Activated gamma-delta T cell (primary cell): ENCODE data around the gene SORL1-AS1.
"Not testable (repeated sequence)": the region's sequence is repeated elsewhere in the genome, so short reads cannot be mapped to it uniquely, and the experiment has no call there.

ENCODE experiments used
- DNase-seq: peaks from one replicate; lab custom pipeline; 2025; lab: John Stamatoyannopoulos, UW

The SORL1-AS1 gene

DNA sequence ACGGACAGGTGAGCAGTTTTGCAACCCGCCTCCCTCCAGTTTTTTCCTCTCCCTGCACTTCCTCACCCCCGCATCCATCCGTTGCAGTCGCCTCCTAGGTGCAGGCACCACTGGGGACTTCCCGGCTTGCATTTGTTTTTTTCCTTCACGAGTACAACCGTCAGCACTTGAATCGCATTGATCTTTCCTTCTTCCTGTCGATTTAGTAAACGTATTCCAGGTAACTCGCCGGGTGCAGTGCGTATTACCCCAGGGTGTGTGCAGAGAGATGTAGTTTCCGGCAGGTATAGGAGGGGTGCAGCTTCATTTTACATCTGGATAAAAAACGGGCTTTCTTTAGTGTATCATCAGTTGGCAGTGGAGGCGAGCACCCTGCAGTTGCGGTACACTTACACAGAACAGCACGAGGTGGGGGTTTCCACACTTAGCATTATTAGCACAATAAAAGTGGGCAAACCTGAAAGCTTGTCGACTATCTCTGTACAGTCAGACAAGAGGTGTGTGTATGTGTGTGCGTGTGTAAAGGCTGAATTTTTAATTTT is at the start of gene SORL1-AS1:
SORL1-AS1 (minus strand) TSS at position 359 of the 542 bp plus-strand sequence.
- no peak for DNase-seq

DNA sequence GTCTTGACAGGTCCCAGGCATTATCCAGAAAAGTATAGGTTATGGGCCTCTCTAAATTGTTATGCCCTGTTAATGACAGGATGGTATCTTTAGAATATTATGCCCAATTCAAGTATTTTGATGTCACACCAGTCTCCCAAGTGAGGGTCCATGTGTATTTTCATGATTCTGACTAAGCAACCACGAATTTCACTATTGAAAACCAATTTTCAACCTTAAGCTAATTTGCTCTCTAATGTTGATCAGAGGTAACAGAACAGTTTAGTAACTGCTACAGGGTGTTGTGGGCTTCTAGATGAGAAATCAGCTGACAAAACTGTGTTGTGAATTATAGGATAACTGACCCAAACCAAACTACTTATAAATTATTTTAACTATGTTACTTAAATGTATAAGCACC is 48.0 kb upstream of the SORL1-AS1 start:
- no peak for DNase-seq

DNA sequence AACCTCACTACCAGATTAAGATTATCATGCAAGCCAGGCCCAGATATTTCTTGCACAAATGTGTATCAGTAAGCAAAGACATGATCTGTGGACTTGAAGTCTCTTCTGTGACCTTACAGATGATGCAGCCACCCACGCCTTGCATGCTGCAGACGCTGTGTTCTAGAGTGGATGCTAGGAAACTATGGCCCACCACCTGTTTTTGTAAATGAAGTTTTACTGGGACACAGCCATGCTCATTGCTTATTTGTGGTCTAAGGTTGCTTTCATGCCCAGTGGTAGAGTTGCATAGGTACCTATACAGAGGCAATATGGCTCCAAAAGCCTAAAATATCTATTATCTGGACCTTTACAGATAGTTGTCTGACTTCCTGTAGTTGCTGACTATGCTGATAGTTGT is 47.5 kb upstream of the SORL1-AS1 start:
- no peak for DNase-seq

DNA sequence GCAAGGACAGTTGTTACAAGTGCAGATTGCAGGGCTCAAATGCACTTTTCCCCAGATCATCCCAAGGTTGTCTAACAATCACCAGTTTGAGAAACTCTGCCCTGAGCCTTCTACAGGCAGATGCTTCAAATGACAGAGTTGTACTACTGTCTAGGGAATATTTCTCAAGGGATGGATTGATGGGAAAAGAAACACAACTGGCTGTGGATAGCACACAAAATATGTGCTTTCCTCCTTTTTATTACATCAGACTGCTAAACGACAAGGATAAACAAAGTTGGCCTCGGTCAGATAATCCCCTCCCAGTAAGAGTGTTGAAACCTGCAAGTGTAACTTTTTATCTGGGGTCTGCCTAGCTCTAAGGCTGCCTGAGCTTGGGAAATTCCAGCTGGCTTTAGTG is 46.6 kb upstream of the SORL1-AS1 start:
- DNase-seq, result no peak

DNA sequence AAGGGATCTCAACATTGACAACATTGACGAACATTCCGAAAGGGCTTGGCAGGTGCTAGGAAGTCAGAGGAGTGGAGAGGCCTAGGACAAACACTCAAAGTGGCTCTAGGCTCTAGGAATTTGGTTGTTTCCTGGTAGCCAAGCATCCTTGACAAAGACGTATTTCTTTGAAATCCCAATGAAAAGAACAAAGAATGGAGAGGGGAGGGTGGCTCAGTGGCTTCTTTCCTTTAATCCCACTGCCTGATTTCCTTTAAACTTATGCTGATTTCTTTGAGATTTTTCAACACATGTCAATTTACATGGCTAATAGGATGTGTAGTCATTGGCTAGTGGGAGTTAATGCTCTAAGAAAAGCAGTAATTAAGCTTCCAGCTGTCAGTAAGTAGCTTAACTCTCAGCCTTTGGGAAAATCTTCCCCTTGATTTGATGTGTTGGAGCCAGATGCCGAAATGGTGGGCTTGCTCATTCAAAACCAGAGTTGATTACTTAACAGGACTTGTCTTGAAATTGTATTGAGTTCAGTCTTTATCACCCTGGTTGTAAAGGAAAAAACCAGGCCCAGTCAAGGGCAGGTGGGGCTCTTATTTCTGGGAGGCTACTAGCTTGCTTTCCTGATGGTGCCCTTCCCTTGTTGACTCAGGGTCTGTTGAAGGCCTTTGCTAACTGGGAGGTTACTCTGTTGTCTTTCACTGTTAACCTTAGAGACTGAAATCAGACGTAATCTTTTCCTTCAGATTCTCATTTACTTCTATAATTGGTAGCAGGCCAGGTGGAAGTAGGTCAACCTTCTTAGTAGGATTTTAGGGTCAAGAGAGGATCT is 44.6 kb upstream of the SORL1-AS1 start:
- DNase-seq, result no peak

DNA sequence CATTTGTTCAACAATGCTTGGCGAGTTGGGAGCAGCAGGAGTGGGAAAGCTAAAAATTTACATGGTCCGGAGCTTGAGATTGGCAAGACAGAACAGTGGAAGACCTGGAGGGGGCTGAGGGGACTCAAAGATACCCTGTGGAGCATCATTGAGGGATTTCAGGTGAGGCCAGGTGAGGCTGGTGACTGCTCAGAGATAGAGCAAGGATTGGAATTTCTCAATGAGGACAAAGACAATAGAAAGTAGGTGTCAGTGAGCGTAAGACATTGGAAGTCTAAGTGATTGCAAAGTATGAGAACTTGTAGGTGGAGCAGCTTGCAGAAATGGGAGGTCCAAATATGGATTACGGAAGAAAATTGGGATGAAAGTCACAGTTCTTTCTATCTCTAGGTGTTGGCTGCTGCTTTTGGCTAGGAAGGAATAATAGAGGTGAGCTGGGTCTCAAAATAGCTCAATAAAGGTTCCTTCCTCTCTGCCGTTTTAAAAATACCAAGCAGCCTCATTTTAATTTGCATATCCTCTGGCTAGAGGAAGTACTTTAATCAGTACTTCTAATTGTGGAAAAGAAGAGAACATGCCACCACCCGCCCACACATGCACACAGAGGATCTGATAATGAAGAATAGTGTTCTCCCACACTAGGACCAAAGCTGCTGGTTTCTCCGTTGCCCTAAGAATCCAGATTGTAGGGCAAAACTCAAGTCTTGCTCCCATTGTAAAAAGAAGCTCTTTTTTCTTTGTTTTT is 41.8 kb upstream of the SORL1-AS1 start:
- DNase-seq, result no peak

DNA sequence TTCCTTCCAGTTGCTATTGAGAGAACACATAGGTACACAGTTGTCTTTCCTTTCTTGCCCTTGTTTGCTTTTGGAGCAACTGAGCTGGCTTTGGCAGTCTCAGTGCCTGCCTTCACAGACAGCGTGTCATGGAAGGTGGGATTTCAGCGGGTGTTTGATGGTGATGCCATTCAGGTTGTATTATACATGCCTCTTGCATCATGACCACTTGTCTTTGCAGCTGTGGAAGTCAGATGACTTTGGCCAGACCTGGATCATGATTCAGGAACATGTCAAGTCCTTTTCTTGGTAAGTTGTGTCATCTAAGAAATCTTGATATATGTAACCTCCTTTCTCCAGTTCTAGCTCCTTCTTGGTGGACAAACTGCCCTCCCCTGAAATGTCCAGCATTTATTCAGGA is 37.1 kb upstream of the SORL1-AS1 start:
- no peak for DNase-seq

DNA sequence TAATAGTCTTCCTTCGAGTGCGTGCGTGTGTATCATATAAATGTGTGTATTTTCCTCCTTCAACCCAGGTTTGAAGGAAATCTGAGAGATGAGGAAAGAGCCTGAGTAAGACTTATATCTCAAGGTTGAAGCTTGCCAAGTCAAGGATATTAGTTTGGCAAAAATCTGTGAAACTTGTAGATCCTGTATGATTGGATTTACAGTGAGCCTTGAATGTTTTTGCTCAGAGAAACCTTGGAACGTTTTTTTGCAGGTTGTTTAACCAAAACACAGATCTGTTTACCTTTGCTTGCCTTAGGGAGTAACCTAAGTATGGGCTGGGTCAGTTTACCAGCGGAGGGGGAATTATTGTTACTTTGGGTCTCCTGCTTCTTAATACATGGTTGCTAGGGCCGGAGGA is 35.9 kb upstream of the SORL1-AS1 start:
- no peak for DNase-seq

DNA sequence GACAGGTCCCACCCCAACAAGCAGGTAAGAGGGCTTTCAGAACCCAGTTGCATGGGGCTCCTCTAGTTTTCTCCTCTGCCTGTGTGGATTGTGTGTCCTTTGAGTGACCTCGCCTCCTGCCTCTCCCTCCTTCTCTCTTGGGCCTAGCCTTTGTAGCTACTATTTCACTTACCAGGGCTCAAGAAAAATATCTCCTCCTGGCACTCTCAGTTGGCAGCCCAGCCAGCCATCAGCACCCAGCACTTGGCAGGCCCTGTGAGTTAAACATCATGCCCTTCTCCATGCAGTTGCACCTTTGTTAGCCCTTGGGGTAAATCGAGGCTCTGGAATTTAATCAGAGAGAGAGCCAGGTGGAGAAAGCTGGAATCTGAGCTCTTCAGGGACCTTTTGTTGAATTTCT is 35.4 kb upstream of the SORL1-AS1 start:
- DNase-seq, result no peak

DNA sequence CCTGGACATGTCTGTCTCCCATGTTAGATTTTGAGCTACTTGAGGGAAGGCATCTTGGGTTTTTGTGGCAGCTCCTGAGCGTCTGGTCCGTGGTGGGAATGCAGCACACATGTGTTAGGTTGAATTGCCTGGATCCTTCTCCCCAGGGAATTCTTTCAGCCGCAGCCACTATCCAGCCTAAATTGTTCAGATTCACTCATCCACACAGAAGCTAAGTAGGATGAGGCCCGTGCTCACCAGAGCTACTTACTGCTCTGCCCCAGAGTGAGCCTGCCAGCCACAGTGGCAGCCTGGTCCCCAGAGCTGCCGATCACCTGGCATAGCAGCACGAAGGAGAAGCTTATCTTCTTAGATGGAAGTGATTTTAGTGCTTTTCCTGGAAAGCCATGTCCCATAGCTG is 34.4 kb upstream of the SORL1-AS1 start:
- no peak for DNase-seq

DNA sequence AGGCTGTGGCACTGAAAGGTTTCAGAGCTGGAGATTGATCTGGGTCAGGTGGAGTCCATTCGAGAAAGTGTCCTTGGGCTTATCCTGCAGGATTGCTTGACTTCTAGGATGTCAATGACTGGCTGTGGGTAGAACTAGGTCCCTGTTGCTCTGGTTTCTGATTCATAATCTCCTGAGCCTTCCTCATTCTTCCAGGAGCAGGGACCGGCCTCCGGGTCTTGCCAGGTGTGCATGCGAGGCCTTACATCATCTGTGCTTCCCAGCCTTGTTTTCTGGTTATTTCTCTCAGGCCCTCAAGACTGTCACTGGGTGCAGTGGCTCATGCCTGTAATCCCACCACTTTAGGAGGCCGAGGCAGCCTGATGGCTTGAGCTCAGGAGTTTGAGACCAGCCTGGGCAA is 33.3 kb upstream of the SORL1-AS1 start:
- DNase-seq, result no peak

DNA sequence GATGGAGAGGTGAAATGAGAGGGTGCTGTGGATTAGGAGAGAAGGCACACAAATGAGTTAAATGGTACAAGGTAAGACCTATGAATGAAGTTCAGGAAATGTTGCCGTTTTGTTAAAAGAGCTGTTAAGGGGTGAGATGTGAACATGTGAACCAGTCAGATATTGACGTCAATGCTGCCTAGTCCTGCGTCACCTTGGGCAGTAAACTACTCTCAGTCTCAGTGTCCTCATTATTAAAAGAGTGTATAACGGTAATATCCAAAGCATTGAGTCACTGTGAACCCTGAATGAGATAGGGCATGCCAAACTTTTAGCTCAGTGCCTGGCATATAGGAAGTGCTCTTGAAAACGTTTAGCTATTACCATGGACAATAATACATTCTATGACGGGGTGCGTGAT is 32.4 kb upstream of the SORL1-AS1 start:
- DNase-seq, result no peak

DNA sequence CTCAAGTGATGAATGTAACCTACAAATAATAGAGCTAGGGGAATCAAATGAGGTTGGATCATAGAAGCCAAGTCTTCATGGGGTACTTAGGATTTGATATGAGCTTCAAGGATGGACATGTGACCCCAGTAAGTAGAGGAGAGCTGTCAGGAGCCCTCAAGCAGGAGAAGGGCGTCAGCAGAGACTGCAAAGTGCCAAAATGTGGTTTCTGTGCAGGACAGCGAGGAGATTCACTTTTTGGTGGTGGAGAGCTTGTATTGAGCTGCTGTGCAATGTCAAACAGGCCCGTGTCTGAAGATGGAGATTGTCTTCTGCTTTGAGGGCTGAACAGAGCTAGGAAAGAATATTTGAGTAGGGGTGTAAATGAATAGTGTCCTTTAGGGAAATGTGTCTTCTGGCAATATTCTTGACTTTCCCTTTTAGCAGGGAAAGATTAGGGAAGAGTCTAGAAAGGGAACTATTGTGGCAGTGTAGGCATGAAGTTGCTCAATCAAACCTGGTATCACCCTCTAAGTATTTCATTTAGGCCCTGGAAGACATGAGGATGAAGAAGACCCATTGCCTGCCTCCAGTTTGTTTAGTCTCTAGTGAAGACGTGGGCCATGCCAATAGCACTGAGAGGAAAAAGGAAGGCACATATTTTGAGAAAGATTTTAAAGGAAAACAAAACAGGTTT is 31.2 kb upstream of the SORL1-AS1 start:
- no peak for DNase-seq

DNA sequence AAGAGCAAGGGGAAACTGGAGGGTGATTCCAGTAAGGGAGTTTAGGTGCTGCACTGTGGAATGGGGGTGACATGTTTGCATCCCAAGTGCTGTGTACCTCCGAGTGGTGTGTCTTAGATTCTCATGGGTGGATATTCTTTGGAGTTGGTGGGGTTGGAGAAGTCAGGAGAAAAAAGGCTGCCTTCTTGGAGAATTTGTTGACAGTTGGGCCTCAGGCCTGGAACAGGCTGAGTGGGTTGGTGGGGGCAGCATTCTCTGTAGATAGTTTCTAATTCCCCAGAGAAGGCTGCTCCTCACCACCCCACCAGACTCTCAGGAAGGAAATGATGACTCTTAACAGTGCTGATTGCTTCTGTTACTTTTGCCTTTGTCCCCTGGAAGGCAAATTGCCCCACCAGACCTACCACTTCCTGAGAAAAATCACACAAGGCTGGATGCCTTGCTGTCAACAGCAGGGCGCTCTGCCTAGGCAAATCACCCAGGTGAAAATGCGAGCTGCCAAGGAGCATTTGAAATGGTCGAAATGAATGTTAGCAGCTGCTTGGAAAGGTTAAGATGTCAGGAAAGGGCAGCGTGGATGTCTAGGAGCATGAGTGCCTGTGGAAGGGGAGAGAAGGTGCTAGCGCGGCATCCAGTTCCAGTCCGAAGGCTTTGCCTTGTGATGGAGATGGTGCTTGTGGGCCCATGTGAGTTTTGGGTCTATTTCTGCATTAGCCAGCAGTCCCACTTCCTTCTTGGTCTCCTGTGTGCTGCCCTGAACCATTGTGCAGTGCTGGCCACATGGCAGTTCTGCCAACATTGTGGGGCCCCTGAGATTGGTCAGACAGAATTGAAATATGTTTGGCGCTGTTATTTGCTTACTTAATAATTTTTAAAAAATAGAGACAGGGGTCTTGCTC is 29.7 kb upstream of the SORL1-AS1 start:
- DNase-seq, result no peak

DNA sequence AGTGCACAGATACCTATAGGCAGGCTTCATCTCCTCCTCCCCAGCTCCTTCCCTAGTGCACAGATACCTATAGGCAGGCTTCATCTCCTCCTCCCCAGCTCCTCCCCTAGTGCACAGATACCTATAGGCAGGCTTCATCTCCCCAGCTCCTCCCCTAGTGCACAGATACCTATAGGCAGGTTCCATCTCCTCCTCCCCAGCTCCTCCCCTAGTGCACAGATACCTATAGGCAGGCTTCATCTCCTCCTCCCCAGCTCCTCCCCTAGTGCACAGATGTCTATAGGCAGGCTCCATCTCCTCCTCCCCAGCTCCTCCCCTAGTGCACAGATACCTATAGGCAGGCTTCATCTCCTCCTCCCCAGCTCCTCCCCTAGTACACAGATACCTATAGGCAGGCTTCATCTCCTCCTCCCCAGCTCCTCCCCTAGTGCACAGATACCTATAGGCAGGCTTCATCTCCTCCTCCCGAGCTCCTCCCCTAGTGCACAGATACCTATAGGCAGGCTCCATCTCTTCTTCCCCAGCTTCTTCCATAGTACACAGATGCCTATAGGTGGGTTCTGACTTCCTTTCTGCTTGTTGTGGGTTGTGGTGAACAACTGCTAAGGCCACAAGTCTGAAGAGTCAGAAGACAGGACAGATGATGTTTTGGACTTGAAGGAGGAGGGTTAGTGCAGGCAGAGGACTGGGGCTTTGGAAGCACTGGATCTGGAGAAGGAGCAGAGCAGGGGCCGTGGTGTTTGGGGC is 28.9 kb upstream of the SORL1-AS1 start:
- not testable (repeated sequence) for DNase-seq

DNA sequence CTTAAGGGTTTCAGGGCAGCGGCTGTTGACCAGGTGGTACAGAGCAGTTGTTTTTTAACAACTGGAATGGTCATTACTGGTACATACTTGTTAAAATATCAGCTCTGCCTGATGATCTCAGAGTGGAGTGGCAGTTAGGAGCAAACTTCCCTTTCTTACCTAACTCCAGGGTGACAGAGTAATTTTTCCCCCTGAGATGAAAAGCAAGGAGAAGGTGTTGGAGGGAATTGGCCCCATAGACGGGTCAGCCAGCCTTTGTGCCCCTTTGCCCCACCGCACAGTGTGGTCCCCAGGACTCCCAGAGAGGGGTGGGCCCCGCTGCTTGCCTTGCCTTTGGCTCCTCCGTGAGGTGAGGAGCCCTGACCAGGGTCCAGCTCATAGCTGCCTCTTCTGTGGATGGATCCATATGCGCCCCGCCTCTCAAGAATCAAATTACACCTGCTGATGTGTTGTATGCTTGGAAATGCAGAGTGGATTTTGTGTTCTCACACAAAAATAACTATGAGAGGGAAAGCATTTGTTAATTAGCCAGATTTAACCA is 27.0 kb upstream of the SORL1-AS1 start:
- DNase-seq, result no peak

DNA sequence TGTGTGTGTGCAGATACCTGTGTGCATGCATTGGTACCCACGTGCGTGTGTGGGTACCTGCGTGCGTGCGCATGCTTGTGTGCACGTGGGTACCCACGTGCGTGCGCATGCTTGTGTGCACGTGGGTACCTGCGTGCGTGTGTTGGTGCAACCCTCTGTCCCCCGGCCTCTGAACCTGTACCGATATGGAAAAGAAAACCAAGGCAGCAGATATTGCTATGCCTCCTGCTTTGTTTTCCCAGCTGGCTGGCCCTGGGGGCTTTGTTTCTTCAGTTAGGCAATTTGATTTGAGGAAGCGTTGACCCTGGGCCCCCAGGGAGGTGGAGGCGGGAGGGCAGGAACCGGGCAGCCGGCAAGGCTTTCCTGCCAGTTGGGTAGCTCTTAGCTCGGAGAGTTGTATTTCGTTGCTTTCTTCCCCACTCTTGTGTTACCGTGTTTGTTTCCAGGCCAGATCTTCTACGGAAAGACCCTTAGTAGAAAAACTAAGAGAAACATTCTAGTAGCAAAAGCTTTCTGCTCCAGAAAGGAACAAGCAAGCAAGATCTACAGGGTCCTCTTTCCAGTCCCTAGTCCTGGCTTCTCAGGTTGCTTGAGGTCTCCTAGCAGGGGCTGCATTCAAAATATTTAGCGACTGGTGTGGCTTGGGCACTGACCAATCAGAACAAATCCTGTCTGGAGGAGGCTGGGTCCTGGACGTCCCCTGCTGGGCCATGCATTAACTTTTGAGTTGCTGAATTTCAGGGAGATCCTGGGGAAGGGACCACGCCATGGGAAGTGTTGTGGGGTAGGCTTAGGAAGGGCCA is 26.3 kb upstream of the SORL1-AS1 start:
- DNase-seq, result no peak

DNA sequence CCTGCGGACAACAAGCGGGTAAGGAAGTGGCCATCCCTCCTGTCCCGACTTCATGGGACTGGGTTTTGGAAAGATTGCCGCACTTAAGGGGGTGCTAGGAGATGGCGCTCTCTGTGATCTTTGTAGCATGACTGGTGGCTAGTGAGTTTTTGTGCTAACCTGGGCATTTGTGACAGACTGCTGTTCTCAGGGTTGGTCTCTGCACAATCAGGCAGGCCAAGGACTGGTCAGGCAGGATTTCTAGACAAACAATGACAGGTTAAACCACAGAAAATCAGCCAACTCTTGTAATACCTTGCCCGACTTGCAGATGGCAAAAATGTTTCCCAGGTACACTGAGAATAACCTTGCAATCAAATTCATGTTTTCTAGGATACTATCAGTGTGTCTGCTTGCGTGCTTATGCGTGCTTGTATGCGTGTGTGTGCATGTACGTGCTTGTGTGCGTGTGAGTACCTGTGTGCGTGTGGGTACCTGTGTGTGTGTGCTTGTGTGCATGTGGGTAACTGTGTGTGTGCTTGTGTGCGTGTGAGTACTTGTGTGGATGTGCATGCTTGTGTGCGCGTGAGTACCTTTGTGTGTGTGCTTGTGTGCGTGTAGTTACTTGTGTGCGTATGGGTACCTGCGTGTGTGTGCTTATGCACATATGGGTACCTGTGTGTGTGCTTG is 25.6 kb upstream of the SORL1-AS1 start:
- DNase-seq, result no peak
